KMS-11 (cell line): ENCODE measurements around the gene LRRC7.

ENCODE experiments used
- H2AFZ ChIP-seq: fragments of 200-600 bp; sonication (generic); 2 replicates; pipeline ENCODE4 v1.6.1; 2016; ENCODE audit warnings: antibody characterized with exemption, mixed run types, low read depth
- H3K27ac ChIP-seq: fragments of 200-600 bp; sonication (generic); 2 replicates; pipeline ENCODE4 v1.6.1; 2016; ENCODE audit warnings: mild to moderate bottlenecking, mixed run types
- H3K27me3 ChIP-seq: fragments of 200-600 bp; sonication (generic); 2 replicates; pipeline ENCODE4 v1.6.1; 2017; ENCODE audit warnings: mild to moderate bottlenecking, low read depth, mixed run types, moderate library complexity; ENCODE audit not compliant: insufficient read depth
- H3K36me3 ChIP-seq: fragments of 200-600 bp; sonication (generic); 2 replicates; pipeline ENCODE4 v1.6.1; 2017; ENCODE audit warnings: mild to moderate bottlenecking, mixed run types; ENCODE audit not compliant: insufficient read depth
- H3K4me1 ChIP-seq: fragments of 200-600 bp; sonication (generic); 2 replicates; pipeline ENCODE4 v1.6.1; 2016; ENCODE audit warnings: mild to moderate bottlenecking, low read depth, mixed run types; ENCODE audit not compliant: poor library complexity, severe bottlenecking
- H3K4me2 ChIP-seq: fragments of 200-600 bp; sonication (generic); 2 replicates; pipeline ENCODE4 v1.7.0; 2016; ENCODE audit warnings: mild to moderate bottlenecking, mixed run types
- H3K4me3 ChIP-seq: fragments of 200-600 bp; sonication (generic); IDR thresholded peaks from 2 replicates; pipeline ENCODE4 v1.6.1; 2017; ENCODE audit warnings: low read depth, low read length, mixed read lengths; ENCODE audit not compliant: insufficient read depth
- H3K79me2 ChIP-seq: fragments of 200-600 bp; sonication (generic); 2 replicates; pipeline ENCODE4 v1.6.1; 2016; ENCODE audit warnings: low read depth, mixed run types; ENCODE audit not compliant: insufficient read depth
- H3K9ac ChIP-seq: fragments of 200-600 bp; sonication (generic); 2 replicates; pipeline ENCODE4 v1.6.1; 2016; ENCODE audit warnings: mild to moderate bottlenecking, mixed run types
- H4K20me1 ChIP-seq: fragments of 200-600 bp; sonication (generic); 2 replicates; pipeline ENCODE4 v1.6.1; 2016; ENCODE audit warnings: mild to moderate bottlenecking, mixed run types; ENCODE audit not compliant: insufficient read depth
- CTCF ChIP-seq: fragments of 200-600 bp; sonication (generic); conservative IDR thresholded peaks from 2 replicates; pipeline ENCODE4 v1.6.1; 2017; ENCODE audit warnings: low read depth, mild to moderate bottlenecking, antibody characterized with exemption, low read length, moderate library complexity, mixed read lengths

The LRRC7 gene

GRCh38 chr1:69911301-69911801, 343.6 kb downstream of the LRRC7 start:
- Histone ChIP-seq H2AFZ (no peak overlapping the region), H3K9ac (no peak overlapping the region), H3K36me3 (no peaks in the 10 kb centered on the region), H3K27ac (no peak overlapping the region), H3K4me3 (no peak overlapping the region), H3K27me3 (no peaks in the 10 kb centered on the region), H3K4me1 (no peaks in the 10 kb centered on the region), H3K79me2 (no peaks in the 10 kb centered on the region), H3K4me2 (no peak overlapping the region), H4K20me1 (no peaks in the 10 kb centered on the region)
- TF ChIP-seq CTCF, result no peak

- no peaks in the 10 kb centered on the region for H3K4me1 ChIP-seq
- H2AFZ ChIP-seq, result no peak overlapping the region
- H3K9ac ChIP-seq, result no peak overlapping the region
- TF ChIP-seq CTCF, result no peak
- no peak overlapping the region for H3K27ac ChIP-seq
- no peak overlapping the region for H3K4me2 ChIP-seq
- no peaks in the 10 kb centered on the region for H4K20me1 ChIP-seq
- no peaks in the 10 kb centered on the region for H3K36me3 ChIP-seq
- H3K79me2 ChIP-seq, result no peaks in the 10 kb centered on the region
- no peaks in the 10 kb centered on the region for H3K27me3 ChIP-seq
- no peak overlapping the region for H3K4me3 ChIP-seq
These were observed 346.3 kb downstream of the LRRC7 start for GRCh38 chr1:69913977-69914376.

DNA sequence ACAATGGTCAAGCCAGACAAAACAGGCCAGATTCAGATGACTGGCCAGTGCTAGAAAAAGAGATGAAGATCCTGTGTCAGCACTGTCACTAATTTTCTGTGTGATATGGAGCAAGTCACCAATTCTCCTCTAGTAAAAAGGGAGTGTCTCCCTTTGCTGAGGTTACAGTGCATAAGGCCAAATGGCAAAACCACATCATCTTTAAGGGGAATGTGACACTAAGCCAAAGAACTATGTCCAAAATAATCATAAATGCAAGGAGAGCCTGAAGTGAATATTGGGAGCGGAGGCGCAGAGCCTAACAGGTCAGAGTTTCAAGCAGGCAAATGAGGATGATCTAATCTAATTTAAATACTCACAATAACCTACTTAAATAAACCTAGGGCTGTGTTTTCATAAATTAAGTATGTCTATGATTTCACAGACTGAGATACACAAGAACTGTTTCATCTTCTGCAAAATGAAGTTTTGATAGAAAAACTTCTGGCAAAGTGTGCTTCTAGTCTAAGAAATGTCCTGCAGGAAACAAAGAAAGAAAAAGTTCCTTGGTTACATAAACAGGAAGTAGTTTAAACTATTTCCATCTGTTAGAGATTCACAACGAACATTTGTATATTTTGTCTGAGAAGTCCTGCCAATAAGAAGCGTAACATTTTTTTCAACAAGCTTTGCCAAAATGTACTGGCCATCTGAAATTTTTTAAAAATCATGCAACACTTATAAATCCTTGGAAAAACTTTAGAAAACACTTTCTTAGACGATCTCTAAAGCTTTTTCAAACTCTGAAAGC, 347.4 kb downstream of the LRRC7 start:
- Histone ChIP-seq H3K27me3 (no peaks in the 10 kb centered on the region), H3K4me2 (no peak overlapping the region), H3K79me2 (no peaks in the 10 kb centered on the region), H3K36me3 (no peaks in the 10 kb centered on the region), H2AFZ (no peak overlapping the region), H4K20me1 (no peaks in the 10 kb centered on the region), H3K9ac (no peak overlapping the region), H3K4me1 (no peaks in the 10 kb centered on the region), H3K4me3 (no peak overlapping the region), H3K27ac (no peak overlapping the region)
- TF ChIP-seq CTCF, result no peak

DNA sequence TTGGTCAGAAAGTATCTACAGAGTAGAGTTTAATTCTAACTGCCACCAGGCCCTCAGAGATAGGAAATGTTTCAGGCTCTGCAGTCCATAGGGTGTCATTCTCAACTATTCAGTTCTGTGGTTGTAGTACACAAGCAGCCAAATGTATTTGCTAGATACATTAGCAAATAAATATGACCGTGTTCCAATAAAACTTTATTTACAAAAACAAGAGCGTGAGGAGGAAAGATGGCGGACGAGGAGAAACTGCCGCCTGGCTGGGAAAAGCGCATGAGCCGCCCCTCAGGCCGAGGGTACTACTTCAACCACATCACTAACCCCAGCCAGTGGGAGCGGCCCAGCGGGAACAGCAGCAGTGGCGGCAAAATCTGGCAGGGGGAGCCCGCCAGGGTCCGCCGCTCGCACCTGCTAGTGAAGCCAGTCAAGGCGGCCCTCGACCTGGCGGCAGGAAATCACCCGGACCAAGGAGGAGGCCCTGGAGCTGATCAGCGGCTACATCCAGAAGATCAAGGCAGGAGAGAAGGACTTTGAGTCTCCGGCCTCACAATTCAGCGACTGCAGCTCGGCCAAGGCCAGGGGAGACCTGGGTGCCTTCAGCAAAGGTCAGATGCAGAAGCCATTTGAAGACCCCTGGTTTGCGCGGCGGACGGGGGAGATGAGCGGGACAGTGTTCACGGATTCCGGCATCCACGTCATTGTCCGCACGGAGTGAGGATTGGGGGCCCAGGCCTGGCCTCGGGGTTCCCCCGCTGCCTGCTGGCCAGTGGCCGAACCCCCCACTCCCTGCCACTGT, 351.6 kb downstream of the LRRC7 start:
- H2AFZ ChIP-seq, result no peak overlapping the region

More for the DNA sequence above, 351.6 kb downstream of the LRRC7 start:
- H4K20me1 ChIP-seq, result no peaks in the 10 kb centered on the region
- H3K27me3 ChIP-seq, result no peaks in the 10 kb centered on the region
- H3K79me2 ChIP-seq, result no peaks in the 10 kb centered on the region
- TF ChIP-seq CTCF, result no peak
- H3K4me3 ChIP-seq, result no peak overlapping the region
- no peak overlapping the region for H3K9ac ChIP-seq
- no peaks in the 10 kb centered on the region for H3K36me3 ChIP-seq
- H3K4me2 ChIP-seq, result no peak overlapping the region
- H3K27ac ChIP-seq, result no peak overlapping the region
- H3K4me1 ChIP-seq, result no peaks in the 10 kb centered on the region
